Measurements from ENCODE around the gene CD3E.
A peak's percentile ranks its signal among the peaks of the same experiment; 100 is the strongest.

- TF ChIP-seq CTCF (conservative IDR thresholded peaks at IDR 0.05; ENCODE audit: low read length) (peak; percentile 89), EZH2phosphoT487 (IDR thresholded peaks at IDR 0.05; ENCODE audit: borderline replicate concordance) (no peak)
These were observed 8.6 kb upstream of the CD3E start for GRCh38 chr11:118295815-118296454.

Data from Loucy (cell line).